Measurements from ENCODE around the gene SOCS1. TPM values are rescaled to one million over a fixed set of nuclear protein-coding genes. Genes with fewer than 3 reads are reported as not detected.
A peak's percentile ranks its signal among the peaks of the same experiment; 100 is the strongest.
"Not testable (repeated sequence)": the region's sequence is repeated elsewhere in the genome, so short reads cannot be mapped to it uniquely, and the experiment has no call there.

SOCS1 gene
- total RNA-seq, 1 experiment from 2014 or later = 1.4 TPM

DNA sequence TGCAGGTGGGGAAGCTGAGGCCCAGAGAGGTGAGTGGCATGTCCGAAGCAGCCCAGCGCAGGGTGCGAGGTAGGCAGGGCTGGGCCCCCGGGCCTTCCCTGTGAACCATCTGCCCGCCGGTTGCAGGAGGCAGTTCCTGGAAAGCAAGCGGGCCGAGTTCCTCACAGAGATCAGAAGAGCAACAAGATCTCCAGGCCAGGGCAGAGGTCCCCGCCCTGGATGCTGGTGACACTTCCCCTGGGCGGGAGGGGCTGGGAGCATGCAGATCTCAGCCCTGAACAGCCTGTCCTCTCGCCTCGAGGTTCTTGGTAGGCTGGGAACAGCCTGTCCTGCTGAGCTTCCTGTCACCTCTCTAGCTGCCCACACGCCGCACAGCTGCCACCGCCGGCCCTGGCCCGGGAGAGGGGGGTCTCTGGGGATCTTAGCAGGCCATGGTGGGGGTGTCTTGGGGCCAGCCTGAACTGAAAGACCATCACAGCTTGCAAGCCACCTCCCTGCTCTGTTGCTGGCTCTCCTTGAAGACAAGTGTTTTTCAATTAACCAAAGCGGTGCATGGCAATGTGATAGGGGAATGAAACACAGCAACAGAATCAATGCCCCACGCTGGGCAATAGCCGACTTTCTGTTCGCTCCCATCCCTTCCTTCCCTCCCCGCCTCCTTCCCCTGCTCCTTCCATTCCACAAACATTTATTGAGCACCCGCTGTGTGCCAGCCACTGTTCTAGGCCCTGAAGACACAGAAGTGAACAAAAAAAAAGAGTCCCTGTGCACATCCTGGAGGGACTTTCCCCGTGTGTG, 31.7 kb downstream of the SOCS1 start:
- POLR2A ChIA-PET = interaction anchor here (0.6 kb wide), 2 partner anchors 16 to 21 kb away, joined by 3 read pairs; no protein-coding TSS in a partner anchor
- H3K27me3 Mint-ChIP-seq (ENCODE audit: insufficient read depth, unreplicated experiment) = peaks cover 5% of the 10 kb centered on the region

DNA sequence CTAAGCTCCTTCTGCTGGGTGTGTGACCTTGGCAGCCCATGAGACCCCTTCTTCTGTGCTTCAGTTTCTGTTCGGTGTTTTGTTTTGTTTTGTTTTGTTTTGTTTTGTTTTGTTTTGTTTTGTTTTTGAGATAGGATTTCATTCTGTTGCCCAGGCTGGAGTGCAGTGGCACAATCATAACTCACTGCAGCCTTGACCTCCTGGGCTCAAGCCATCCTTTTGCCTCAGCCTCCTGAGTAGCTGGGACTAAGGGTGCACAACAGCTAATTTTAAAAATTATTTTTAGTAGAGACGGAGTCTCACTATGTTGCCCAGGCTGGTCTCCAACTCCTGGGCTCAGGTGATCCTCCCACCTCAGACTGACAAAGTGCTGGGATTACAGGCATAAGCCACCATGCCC, 35.5 kb downstream of the SOCS1 start:
- BruUV-seq (replicated peaks); H3K36me3 Mint-ChIP-seq (ENCODE audit: insufficient read depth, unreplicated experiment); H3K27me3 Mint-ChIP-seq (ENCODE audit: insufficient read depth, unreplicated experiment); H3K9me3 Mint-ChIP-seq (ENCODE audit: unreplicated experiment); CTCF ChIA-PET; H3K27ac Mint-ChIP-seq (ENCODE audit: low read depth, unreplicated experiment); POLR2A ChIA-PET; intact Hi-C loops (cut with micrococcal nuclease); DNase-seq (ENCODE audit: unreplicated experiment); H3K4me3 Mint-ChIP-seq (ENCODE audit: unreplicated experiment); H3K4me1 Mint-ChIP-seq (ENCODE audit: insufficient read depth, unreplicated experiment): not testable (repeated sequence)

More for the DNA sequence above, 31.7 kb downstream of the SOCS1 start:
- CTCF ChIA-PET = interaction anchor here (0.6 to 1.3 kb wide), 3 partner anchors 16 to 260 kb away, joined by 3 to 4 read pairs (median 3); no protein-coding TSS in a partner anchor
- intact Hi-C loops (cut with micrococcal nuclease) = no loop called here
- H3K36me3 Mint-ChIP-seq (ENCODE audit: insufficient read depth, unreplicated experiment) = no peaks in the 10 kb centered on the region
- H3K9me3 Mint-ChIP-seq (ENCODE audit: unreplicated experiment) = no peaks in the 10 kb centered on the region
- H3K27ac Mint-ChIP-seq (ENCODE audit: low read depth, unreplicated experiment) = no peak overlapping the region
- BruUV-seq (replicated peaks) = no TSS peak
- no peaks in the 10 kb centered on the region for H3K4me1 Mint-ChIP-seq (ENCODE audit: insufficient read depth, unreplicated experiment)
- TF ChIP-seq, protein P1, sequence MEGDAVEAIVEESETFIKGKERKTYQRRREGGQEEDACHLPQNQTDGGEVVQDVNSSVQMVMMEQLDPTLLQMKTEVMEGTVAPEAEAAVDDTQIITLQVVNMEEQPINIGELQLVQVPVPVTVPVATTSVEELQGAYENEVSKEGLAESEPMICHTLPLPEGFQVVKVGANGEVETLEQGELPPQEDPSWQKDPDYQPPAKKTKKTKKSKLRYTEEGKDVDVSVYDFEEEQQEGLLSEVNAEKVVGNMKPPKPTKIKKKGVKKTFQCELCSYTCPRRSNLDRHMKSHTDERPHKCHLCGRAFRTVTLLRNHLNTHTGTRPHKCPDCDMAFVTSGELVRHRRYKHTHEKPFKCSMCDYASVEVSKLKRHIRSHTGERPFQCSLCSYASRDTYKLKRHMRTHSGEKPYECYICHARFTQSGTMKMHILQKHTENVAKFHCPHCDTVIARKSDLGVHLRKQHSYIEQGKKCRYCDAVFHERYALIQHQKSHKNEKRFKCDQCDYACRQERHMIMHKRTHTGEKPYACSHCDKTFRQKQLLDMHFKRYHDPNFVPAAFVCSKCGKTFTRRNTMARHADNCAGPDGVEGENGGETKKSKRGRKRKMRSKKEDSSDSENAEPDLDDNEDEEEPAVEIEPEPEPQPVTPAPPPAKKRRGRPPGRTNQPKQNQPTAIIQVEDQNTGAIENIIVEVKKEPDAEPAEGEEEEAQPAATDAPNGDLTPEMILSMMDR (IDR thresholded peaks at IDR 0.05; ENCODE audit: unreplicated experiment) = no peak
- DNase-seq (ENCODE audit: unreplicated experiment) = no peak
- H3K4me3 Mint-ChIP-seq (ENCODE audit: unreplicated experiment) = no peak overlapping the region

DNA sequence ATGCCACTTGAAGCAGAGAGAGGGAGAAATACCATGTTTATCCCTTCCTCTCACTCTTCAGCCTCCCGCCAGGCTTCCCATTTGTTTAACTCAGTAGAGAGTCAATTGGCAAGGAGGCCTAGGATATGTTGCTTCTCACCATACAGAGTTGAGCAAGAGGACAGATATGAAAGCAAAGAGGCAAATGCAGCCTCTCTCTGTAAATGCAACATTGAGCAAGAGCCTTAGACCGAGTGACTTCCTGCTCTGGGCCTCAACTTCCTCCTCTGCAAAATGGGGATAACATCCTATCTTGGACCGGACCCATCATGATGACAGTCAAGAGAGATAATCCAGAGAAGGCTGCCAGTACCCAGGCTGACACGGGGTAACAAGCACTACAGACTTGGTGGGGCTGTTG, 36.8 kb downstream of the SOCS1 start:
- Mint-ChIP-seq H3K9me3 (ENCODE audit: unreplicated experiment) (peaks cover 9% of the 10 kb centered on the region), H3K27me3 (ENCODE audit: insufficient read depth, unreplicated experiment) (no peaks in the 10 kb centered on the region), H3K36me3 (ENCODE audit: insufficient read depth, unreplicated experiment) (no peaks in the 10 kb centered on the region), H3K4me1 (ENCODE audit: insufficient read depth, unreplicated experiment) (no peaks in the 10 kb centered on the region), H3K27ac (ENCODE audit: low read depth, unreplicated experiment) (no peak overlapping the region), H3K4me3 (ENCODE audit: unreplicated experiment) (no peak overlapping the region)
- intact Hi-C loops (cut with micrococcal nuclease) = no loop called here
- DNase-seq (ENCODE audit: unreplicated experiment) = no peak
- ChIA-PET POLR2A (no interaction called here), CTCF (interaction anchor here (0.7 to 1.0 kb wide), 3 partner anchors 10 to 133 kb away, joined by 3 read pairs; no protein-coding TSS in a partner anchor)
- BruUV-seq (replicated peaks) = no TSS peak
- TF ChIP-seq, protein P1 (IDR thresholded peaks at IDR 0.05; ENCODE audit: unreplicated experiment) = no peak

DNA sequence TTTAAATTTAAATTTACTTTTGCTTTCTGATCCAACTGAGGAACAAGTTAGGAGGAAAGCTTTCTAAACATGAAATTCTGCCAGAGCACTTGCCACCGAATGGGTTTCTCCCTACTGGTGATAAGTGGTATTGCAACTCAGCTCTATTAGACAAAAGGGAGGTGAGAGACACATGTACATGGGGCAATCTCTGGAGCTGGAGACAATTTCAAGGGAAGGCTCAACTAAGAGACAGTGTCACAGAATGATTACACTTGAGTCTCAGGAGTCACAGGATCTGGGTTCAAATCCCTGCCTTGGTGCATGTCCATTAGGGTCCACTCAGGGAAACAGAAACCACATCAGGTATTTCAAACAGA, 37.4 kb downstream of the SOCS1 start:
- no peak for DNase-seq (ENCODE audit: unreplicated experiment)
- ChIA-PET POLR2A (no interaction called here), CTCF (interaction anchor here (0.6 to 1.0 kb wide), 4 partner anchors 9 to 79 kb away, joined by 3 read pairs; no protein-coding TSS in a partner anchor)
- Mint-ChIP-seq H3K27ac (ENCODE audit: low read depth, unreplicated experiment) (no peak overlapping the region), H3K27me3 (ENCODE audit: insufficient read depth, unreplicated experiment) (no peaks in the 10 kb centered on the region), H3K4me1 (ENCODE audit: insufficient read depth, unreplicated experiment) (no peaks in the 10 kb centered on the region), H3K36me3 (ENCODE audit: insufficient read depth, unreplicated experiment) (no peaks in the 10 kb centered on the region), H3K9me3 (ENCODE audit: unreplicated experiment) (peaks cover 9% of the 10 kb centered on the region), H3K4me3 (ENCODE audit: unreplicated experiment) (no peak overlapping the region)
- no TSS peak for BruUV-seq (replicated peaks)
- TF ChIP-seq, protein P1 (IDR thresholded peaks at IDR 0.05; ENCODE audit: unreplicated experiment) = peak; percentile 49
- intact Hi-C loops (cut with micrococcal nuclease) = no loop called here

Measured in MCF 10A (cell line).